ENCODE measurements around the gene IKZF2.

Gene IKZF2

DNA sequence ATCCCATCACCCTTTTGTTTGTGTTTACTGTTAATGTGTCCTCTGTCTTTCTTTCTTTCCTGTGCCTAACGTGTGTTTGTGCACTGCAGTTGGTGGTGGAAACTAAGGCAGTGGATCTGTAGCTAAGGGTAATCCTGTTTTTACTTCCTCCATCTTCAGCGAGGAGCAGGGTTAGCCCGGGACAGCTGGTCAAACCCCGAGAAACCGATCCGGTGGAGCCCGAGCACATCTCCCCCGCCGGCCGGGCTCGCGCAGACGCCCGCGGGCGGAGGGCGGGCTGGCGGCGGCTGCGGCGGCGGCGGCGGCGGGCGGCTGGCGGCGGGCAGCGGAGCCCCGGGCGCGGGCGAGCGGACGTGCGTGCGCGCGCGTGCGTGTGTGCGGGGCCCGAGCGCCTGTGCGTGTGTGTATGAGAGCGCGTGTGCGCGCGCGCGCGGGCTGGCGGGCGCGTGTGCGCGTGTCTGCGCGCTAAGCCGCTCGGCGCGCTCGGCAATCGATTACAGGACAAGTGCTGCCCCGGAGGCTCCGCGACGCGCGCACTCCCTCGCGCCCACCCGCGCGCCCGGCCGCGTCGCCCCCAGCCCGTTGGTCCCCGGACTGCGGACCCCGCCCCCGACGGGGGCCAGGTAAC lies at the start of gene IKZF2:
Gene IKZF2, minus strand, starts transcription at position 176 of the 628 bp plus-strand sequence. CDS start 2,983 bp downstream, outside the sequence.
- DNase-seq: no peak

- no peak for DNase-seq
Observed at GRCh38 chr2:213199871-213200270, 48.5 kb upstream of the IKZF2 start.

- DNase-seq: no peak
Observed at GRCh38 chr2:213189001-213189899, 37.8 kb upstream of the IKZF2 start.

- DNase-seq: no peak
Observed at GRCh38 chr2:213188533-213188867, 37.1 kb upstream of the IKZF2 start.

GRCh38 chr2:213187833-213188532 lies 36.6 kb upstream of the IKZF2 start:
- DNase-seq: no peak

DNA sequence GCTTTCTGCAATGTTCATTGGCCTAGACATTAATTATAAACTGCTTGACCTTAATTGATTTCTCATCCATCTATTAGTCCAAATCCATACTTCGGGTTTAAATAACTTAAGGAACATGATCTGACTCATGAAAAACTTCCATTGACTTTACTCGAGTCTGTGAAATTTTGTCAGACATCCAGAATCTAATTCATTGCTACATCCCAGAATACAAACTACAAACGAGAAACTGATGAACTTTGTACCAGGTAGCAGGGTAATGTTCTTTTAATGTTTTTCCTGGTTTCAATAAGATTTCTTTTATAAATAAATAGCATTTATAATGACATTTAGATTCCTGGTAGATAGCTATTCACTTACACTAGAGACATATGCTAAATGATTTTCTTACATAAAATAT lies 36.0 kb upstream of the IKZF2 start:
- DNase-seq: no peak

DNA sequence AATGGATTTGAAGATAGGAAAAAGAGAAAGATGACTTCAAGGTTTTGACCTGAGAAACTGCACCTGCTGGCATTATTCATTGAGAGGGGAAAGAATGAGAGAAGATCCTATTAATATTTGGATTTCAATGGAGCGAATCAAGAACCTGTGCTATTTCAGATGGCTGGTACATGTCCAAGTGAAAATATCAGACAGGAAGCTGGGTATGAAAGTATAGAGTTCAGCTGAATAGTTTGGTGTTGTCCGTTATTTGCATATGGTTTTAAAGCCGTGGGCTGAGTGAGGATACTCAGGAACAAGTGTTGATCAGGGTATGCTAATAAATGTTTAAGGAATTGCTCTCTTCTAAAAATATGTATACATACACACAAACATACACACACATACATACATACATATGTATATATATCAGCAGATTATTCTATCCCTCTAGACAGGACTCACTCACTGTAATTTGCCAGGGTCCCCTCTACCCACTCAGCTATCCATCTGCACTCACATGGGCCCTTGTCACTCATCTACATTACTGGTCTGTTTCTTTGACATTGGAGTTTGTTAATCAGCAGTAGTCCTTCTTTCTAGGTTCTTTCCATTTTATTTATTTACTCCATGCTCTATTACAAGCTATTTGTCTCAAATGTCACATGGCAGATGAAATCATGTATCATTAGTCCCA lies 33.9 kb upstream of the IKZF2 start:
- no peak for DNase-seq

DNA sequence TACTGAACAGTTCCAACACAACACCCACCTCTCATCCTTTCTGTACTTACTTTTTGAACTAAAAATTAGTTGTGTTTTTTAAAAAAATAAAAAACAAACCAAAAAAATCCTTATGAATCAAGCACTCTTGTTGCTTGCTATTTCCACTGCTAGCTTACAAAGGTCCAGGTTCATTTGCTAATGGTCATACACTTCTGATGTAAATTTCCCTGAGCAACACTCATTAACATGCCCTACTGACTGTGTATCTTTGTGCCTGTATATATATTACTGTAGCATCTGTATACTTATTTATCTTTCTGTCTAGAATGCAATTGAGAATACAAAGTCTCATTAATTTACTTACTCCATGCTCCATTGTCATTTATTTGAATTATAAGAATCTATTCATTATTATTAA lies 30.3 kb upstream of the IKZF2 start:
- DNase-seq: no peak

- no peak for DNase-seq
Observed at GRCh38 chr2:213177679-213178078, 26.3 kb upstream of the IKZF2 start.

GRCh38 chr2:213175673-213176247 lies 24.3 kb upstream of the IKZF2 start:
- DNase-seq: no peak

DNA sequence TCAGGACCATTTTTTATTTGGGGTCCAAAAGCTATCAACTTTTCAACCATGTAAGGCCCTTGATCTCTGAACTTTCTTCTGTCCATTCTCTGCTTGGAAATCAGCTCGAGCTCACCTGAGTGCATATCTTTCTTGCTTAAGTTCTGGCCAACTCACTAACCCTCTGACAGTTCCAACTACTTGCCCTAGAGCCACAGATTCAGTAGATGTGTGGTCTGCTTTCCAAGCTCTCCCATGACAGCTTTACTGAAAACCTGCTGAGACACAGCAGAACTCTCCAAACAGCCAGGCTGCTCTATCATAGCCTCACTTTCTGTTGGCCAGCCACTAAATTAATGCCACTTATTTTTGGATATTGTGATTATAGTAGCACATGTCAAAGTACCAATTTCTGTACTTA lies 21.2 kb upstream of the IKZF2 start:
- no peak for DNase-seq

DNA sequence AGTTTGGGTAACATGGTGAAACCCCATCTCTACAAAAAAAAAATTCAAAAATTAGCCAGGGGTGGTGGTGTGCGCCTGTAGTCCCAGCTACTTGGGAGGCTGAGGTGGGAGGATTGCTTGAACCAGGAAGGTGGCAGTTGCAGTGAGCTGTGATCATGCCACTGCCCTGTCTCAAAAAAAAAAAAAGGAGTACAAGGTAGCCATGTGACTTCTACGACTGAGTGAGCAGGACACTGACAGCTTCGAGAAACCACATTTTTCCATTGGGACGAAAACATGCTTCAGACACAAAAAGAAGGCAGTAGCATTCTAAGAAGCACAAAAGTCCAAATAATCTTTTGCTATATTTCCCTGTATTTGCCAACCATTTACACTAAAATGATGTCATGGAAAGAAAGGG lies 19.7 kb upstream of the IKZF2 start:
- no peak for DNase-seq

GRCh38 chr2:213167271-213167930 lies 16.0 kb upstream of the IKZF2 start:
- DNase-seq: no peak

GRCh38 chr2:213166109-213166508 lies 14.7 kb upstream of the IKZF2 start:
- no peak for DNase-seq

DNA sequence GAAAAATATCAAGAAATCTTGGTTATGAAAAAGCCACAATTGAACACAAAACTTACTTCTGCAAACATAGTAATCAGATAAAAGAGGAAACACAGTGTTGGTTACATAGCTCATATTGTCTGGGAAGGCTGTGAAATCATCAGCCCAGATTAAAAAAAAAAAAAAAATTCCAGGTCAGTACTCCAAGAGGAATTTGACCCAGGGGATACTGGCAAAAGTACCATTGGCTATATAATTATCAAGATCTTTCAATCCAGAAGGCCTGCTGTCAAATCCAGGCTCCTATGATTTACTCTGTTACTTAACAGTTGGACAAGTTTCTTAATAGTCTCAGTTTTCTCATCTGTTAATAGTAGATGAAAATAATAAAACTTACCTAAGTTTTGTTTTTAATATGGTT lies 12.9 kb upstream of the IKZF2 start:
- no peak for DNase-seq

DNA sequence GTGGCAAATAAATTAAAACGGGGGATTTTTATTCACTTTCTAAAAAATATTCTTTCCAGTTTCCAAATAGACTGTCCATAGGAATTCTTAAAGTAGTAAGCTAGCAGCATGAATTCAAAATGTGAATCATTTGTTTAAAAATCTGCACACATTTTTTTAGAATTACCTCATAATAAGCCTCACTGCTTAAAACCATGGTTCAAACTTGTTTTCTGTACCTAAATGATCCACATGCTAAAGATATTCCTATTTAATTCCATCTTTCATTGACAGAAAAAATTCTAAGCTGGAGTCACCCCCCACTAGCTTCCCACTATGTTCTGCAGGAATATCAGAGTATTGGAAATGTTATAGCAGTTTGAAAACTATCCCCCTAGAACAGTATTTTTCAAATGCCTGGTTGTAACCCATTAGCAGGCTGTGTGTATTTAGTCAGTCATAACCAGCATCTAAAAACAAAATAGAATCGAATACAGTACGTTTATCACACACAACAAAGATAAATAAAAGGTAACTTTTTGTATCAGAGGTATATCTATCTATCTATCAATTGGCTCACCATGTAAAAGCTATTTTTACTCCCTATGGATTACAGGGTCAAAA lies 11.2 kb upstream of the IKZF2 start:
- DNase-seq: no peak

GRCh38 chr2:213161759-213162515 lies 10.5 kb upstream of the IKZF2 start:
- no peak for DNase-seq

DNA sequence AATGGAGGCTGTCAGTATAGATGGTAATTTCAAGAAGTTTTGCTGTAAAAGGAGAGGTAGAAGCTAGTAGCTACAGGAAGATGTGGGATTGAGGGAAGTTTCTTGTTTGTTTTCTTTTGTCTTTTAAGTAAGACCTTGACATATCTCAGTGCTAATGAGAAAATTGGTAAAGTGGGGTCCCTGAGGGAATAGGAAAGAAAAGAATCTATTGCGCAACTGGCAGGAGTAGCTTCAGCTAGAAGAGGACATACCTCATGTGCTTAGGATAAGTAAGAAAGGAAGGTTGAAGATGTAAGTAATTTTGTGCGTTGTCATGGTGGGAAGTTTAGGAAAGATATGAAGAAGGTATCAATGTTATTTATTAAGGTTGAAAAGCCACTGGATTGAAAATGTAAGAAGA lies 8.4 kb upstream of the IKZF2 start:
- DNase-seq: no peak

- DNase-seq: no peak
Observed at GRCh38 chr2:213157242-213157641, 5.8 kb upstream of the IKZF2 start.

- DNase-seq: no peak
Observed at GRCh38 chr2:213156717-213157116, 5.3 kb upstream of the IKZF2 start.

DNA sequence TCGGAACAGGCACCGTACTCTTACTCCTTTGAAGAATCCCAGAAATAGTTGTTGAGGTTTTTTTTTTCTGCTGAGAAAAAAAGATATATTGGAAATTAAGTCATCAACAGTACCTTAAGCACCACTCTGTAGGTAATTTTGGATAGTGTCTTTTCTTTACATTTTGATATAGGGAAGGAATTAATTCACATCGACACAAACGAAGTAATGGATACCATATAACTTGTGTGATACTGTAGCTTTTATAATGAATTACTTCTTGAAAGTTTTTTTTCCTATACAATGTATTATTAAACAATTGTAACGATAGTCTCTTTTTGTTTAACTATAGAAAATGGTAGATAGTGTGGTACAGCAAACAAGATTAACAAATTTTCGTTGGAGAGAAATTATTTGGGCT lies 1.5 kb upstream of the IKZF2 start:
- DNase-seq: no peak

Data from SIG-M5 (cell line).